Stimulated activated naive CD4-positive, alpha-beta T cell (primary cell): ENCODE measurements around the gene CCDC182.

ENCODE experiments used
- DNase-seq, 6 experiments: peaks; one replicate each; lab custom pipeline; 2025; lab: John Stamatoyannopoulos, UW

The CCDC182 gene

DNA sequence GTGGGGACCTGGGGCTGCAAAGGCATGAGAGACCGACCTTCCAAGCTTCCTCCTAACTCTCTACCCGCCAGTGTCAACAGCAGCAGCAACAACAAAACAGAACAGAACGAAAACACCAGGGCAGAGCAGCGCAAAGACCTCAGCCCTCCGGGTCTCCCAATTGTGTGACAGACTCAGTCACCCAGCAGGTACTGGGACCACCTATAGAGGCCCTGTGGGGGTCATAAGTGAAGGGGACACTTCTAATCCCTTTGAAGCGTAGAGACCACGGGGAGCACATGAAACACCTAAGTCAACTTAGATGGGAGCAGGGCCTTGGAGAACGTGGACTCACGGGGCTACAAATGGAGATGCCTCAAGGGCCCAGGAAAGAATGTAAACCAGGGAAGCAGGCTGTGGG is 12.6 kb upstream of the CCDC182 start:
- no peak for DNase-seq

GRCh38 chr17:57756951-57757350 is 11.9 kb upstream of the CCDC182 start:
- DNase-seq = no peak

GRCh38 chr17:57755480-57756070 is 10.5 kb upstream of the CCDC182 start:
- DNase-seq = no peak

DNA sequence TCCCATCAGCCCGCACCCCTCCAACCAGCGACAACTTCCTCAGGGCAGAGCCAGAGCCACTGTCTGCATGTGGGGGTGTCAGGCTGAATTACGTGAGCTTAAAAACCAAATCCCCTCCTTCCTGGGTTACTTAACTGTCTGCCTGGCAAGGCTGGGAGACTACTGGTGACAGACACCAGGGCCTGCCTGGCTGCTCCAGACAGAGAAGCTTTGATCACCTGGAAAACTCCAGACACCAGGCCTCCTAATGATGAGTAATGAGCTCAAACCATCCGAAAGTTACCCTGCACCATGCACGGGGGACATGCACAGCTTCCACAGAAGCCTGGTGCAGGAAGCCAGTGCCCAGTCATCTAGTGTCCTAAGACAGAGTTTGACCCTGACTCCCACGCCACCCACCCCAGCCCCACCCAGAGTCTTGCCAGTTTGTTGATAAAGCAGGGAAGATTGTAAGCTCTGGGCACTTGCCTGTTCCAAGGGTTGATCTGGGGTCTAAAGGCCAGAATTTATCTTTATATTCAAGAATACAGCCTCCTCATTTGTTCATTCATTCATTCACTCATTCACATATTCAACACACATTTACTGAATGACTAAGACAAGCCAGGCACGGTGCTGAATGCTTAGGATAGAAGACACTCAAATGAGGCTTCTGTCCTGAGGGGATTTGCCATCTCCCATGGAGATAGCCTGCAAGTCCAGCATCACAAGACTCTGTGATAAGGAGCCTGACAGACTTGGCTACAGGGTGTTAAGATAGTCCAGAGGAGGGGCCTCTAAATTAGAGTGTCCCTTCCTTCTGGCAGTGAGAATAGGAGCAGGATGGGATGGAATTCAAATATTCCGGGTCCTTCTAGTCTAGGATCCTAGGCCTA is 7.2 kb upstream of the CCDC182 start:
- no peak for DNase-seq

DNA sequence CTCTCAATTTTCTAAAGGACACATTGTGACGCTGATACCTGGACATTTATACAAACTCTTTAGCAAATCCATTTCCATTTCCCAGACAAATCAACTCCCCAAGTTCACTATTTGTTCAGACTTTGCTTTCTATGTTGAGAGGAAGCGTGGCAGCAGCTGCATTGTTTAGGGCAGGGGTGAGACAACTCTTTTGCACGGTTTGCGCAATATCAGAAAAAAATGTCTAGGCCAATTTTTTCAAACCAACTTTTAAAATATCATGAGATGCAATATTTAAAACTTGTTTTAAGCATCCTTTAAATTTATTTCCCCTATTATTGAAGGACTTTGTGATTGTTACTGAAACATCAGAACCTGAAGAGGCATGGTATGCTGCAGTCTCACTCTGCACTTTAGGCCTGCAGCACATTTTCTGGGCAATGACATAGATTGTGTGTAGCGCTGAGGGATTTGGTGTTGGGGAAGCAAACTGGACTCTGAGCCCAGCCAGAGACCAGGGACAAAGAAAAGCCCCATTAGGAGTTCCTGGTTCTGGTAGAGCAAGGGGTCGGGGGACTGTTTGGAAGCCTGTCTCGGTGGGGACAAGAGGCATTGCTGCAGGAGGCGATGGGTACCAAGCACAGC is 6.4 kb upstream of the CCDC182 start:
- no peak for DNase-seq

DNA sequence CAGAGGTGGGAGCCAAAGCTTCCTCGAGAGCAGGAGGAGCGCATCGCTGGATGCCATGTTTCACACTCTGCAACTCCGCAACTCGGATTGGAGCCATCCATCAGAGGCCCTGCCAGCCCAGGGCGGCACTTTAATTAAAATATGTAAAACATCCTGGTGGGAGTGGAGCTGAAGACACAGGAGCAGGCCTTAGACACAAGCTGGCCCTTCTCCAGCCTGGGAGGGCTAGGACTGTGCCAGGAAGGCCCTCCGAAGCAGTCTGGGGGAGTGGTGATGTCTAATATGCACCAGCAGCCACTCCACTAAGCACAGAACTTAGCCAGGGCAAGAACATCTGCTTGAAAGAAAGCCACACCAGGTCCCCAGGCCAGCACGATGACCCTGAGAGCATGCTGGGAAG is 5.8 kb upstream of the CCDC182 start:
- DNase-seq = no peak

DNA sequence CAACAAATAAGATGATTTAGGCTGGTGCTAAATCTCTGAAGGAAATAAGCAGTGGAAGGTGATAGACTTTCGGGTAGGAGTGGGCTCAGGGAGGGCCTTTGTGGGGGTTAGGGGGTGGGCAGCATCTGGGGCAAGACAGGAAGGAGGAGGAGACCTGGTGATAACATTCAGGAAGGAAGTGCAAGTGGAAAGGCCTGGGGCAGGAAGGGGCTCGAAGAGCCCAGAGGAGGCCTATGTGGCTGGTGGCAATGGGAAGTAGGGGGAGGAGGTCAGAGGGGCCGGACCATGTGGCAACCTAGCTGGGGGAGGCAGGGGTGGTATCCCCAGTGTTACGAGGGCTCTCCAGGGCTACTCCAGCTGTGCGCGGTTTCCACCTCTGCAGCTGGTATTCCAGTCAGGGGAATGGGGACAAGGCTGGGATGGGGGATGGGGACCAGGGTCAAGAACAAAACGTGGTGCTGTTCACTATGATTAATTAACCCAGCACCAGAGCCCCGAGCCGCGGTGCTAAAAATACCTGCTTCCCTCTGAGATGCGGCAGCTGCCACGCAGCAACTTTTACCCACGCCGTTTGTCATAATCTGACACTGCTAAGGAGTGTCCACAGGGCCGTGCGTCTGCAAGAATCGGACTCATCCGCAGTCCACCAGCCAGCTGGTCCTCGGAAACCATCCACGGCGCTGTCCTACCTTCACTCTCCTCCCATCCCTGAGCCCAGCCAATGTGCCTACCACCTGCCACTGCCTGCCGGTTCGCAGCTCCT is 5.2 kb upstream of the CCDC182 start:
- no peak for DNase-seq

DNA sequence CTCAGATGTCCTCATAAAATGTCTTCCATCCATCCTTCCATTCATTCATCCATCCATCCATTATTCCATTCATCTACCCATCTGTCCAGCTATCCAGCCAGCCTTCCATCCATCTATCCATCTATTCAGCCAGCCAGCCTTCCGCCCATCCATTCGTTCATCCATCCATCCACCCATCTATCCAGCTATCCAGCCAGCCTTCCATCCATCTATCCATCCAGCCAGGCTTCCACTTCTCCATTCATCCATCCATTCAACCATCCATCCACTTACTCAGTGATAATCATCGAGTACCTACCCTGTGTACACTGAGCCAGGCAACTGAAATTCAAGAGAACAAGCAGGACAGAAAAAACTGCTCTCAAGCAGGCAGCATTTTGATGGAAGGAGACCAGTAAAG is 4.6 kb upstream of the CCDC182 start:
- no peak for DNase-seq

DNA sequence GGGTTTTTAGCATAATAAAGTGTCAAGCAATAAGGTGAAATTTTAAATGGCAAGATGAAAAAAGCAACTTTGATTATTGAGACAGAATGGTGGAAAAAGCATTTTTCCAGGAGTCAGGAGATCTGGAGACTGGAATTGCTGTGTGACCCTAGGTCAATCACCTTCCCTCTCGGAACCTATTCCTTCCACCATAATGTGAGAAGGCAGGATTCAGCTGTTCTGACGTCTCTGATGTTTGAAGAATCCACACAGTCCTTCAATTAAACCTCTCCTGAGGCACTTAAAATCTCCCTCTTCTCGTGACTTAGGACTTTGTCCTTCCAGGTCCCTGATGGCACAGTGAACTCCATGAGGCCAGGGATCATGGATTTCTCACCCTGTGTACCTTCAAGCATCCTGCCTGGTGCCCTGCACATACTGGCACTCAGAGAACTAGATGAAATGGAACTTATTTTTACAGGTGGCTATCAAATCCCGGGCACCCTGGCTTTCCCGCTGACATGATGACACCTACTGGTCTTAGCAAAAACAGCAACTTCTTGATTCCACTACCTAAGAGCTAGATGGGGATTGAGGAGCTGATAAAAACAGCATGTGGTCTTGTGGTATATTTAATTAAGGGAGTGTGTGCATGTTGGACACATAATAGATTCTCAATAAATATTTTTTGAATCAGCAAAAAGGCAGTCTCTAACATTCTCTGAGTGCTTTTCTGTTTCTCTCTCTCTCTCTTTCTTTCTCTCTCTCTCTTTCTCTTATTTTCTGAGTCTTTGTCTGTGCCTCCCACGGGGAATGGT is 2.3 kb upstream of the CCDC182 start:
- peak in 4 of 6 experiments; percentile 5 to 55 (median 24) for DNase-seq

DNA sequence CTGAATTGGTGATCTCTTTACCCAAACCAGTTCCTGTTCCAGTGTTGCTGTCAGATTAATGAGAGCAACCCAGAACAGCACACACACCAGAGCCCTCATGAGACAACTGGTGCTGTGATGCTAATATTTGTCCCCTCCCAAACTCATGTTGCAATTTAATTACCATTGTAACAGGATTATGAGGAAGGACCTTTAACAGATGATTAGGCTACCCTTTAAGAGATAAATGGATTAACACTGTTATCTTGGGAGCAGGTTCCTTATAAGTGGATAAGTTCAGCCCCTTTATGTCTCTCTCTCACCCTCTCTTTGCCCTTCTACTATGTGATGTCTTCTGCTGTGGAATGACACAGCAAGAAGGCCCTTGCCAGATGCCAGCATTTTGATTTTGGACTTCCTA is 1.1 kb upstream of the CCDC182 start:
- no peak for DNase-seq

DNA sequence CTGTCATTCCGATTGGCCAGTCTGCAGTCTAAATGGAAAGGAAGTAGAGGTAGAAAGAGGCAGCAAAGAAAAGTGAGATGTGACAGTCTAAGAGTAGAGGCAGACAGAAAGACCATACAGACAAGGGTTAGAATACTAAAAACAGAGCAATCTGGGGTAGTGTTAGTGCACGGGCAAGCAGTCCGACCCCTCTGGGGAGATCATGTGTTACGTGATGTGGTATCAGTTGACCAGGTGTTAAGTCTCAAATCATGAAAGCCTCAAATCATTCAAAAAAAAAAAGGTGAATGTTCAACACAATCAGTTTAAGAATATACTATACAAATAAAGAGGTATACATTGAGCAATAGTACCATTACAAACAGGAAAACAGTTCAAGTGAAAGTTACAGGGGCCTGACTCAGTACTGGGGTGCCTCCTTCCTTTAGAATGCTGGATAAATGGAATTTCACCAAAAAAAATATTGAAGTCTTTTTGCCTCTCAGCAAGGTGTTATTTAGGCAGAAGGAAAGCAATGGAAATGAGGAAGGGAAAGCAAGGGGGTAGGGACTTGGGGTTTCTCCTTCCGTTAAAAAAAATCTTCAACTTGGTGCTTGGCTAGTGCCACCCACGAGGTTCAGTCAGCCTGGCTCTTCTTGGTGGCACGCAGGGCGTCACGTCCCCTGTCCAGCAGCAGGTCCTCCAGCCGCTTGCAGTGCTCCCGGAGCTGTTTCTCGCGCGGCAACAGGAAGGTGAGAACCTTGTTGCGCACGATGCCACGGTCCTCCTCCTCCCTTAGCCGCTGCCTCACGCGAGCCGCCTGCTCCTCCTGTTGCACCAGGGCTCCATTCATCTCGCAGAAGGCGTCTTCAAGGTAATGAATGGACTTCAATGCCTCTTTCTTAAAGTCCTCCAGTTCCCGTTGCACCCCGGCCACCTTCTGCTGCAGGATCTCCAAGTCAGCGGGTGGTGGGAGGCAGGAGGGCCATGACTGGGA is 616 bp downstream of the CCDC182 start:
- DNase-seq = no peak

GRCh38 chr17:57740235-57740528 is 4.9 kb downstream of the CCDC182 start:
- no peak for DNase-seq

DNA sequence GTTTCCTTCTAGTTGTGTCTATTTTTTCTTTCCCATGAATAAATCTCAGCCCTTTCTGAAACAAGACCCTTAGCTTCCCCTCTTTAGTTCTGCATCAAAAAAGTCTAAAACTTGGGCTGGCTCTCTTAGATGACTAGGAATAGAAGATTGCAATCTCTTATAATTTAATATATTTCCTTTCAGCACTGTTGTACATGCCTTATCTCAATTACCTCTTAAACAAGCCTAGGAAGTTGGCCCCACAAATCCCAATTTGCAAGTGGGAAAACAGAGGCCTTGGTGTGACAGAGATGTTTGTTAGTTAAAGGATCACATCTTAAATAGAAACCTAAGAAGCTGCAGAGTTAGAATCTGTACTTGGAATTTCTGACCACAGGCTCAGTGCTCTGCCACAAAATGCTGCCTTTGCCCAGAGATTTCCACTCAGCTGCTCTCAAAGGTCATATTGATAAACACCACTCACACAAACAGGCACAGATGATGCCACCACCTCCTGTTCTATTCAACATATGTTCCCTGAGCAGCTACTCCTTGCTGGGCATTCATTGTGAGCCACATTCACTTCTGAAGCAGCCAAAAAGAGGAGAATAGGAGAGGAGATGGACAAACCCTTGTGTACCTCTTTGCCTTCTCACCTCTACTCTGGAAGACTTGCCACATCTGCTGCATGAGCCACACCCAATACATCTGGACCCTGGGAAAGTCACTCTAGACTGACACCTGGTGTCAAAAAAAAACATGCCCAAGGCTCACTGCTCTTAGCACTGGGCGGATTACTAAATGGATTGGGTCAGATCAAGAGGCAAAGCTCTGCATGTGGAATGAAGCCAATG is 5.5 kb downstream of the CCDC182 start:
- peak in 1 of 6 experiments; percentile 2 for DNase-seq

GRCh38 chr17:57737450-57737849 is 7.6 kb downstream of the CCDC182 start:
- no peak for DNase-seq

DNA sequence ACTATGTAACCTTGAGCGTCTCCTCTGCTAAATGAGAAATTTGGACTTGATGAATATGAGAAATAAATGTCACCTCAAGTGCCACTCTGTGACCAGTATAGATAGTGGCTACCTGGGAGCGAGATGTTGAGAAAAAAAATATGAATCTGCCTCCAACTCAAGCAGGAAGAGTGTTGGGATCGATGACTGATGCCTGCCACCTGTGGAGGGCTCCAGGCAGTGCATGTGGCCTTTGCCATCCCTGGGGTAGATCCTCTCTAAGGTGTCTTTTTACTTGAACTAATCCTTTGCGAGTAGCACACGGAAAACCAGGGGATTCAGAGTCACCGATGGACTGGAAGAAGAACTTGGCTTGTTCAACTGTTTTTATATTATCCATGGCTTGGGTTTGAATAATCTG is 9.4 kb downstream of the CCDC182 start:
- no peak for DNase-seq

- no peak for DNase-seq
Measured at GRCh38 chr17:57735230-57735629, 9.9 kb downstream of the CCDC182 start.

DNA sequence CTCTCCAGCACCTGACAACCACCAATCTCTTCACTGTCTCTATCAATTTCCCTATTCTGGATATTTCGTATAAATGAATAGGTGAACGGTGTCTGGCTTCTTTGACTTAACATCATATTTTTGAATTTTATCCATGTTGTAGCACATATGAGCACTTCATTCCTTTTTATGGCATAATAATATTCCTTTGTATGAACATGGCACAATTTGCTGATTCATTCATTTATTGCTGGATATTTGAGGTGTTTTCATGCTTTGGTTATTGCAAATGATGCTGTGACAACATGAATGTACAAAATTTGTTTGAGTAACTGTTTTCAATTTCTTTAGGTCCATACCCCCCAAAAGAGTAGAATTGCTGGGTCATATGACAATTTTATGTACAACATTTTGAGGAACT is 12.0 kb downstream of the CCDC182 start:
- no peak for DNase-seq

- DNase-seq = no peak
Measured at GRCh38 chr17:57732062-57732461, 13.0 kb downstream of the CCDC182 start.

GRCh38 chr17:57730026-57730701 is 14.9 kb downstream of the CCDC182 start:
- DNase-seq = no peak
